Stimulated activated CD4-positive, alpha-beta T cell treated with anti-CD3 and anti-CD28 coated beads, Interleukin-12 subunit alpha, Interleukin-12 subunit beta, amount 100 ng/mL, for 4 hours (primary cell): ENCODE results near the gene TENT5C.

Experiments
- DNase-seq: peaks from one replicate; pipeline ENCODE4 v3.0.0-alpha.2; 2020

Gene TENT5C

DNA sequence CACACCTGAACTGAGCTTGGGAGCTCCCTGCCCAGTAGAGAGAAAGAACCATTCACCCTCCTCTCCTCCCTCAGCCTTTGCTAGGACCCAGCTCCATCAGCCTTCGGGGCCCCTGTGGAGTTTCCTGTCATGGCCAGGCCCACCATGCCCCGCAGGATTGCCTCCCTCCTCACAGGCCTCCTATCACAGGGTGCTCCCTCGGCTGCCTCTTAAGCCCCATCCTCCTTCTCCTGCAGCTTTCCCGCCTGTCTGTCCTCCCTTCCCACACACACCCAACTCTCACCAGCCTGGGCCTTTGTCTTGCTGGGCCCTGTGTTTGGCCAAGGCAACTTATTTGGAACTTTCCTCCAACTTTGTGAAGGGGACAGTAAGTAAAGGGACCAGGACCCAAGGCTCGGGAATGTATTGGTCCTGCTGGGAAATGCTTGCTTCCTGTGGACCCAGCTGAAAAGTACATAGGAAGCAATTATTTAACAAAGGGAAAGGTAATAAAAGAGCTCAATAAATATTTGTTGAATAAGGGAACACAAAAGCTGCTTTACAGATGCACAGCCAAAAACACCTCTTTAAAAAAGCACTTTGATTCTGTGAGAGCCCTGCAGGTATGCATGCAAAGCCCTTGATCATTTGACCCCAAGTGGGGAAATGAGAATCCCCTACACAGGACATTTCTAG lies 31.6 kb upstream of the TENT5C start:
- DNase-seq, result no peak

DNA sequence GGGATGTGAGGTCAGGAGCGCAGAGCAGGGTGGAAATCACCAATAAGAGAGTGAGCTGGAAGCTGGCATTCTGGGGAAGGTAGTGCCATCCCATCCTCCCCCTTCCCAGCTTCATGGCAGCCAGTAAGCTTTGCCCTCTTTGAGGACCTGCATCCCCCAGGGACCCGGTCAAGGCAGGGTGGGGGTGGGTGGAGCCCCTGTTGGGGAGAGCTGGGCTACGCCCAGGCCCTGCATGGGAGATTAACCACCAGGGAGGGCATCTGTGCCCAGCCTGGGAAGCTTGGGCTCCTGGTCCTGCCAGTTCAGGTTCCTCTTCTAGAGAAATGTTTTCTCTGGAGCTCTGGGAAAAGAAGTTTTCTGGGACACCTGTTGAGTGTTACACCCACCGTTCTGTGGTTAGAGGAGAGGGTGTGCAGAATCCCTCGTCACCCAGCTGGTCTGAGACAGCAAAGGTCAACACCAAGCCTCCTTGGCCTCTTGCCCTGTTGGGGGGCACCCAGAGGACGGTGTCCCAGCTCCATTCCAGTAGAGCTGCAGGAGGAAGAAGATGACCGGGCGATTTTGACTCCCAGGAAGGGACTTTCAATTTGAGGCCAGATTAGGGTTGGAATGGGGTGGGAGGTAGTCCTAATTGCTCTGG lies 30.1 kb upstream of the TENT5C start:
- DNase-seq, result no peak

DNA sequence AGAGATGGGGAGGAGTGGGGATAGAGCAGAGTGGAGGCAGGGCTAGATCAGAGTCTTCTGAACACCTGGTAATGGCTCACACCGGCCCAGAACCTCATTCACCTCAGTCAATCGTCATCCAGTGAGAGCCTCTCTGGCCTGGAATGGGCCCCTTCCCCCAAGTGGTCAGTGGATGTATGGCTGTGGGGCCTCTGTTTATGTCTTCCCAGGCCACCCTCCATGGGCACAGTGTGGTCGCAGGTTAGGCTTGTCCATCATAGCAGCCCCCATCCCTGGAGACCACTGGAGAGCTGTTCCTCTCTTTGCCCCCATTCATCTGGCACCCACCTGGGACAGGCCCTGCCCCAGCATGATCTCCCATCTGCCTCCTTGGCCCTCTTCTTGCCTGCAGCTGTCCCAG lies 29.6 kb upstream of the TENT5C start:
- no peak for DNase-seq

DNA sequence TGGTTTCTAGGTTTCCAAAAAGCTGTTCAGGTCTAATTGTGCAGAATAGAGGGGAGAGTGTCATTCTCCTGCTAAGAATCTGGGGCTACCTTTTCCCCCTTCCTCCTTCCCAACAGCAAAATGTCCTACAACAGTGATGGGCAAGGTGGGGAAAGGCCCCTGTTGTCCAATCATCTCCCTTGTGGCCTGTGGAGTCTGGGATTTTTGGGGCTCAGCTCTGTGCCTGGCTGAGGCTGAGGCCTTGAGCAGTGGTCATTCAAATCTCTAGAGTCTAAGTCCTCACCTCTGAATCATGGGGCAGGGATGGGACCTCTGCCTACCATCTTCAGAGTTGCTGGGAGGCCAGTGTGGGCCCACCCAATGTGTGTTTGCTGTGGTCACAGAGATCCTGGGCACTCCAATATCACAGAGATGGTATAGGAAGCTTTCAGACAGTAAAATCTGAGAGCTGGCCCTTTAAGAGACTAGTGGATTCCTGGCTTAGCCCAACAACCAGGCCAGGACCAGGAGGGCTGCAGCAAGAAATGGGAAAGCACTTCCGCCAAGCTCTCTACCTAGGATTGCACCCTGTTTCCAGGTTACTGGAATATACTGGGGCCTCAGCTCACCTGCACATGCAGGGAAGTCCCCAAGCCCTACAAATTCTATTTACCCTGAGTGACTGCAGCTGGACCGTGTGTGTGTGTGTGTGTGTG lies 28.5 kb upstream of the TENT5C start:
- no peak for DNase-seq

DNA sequence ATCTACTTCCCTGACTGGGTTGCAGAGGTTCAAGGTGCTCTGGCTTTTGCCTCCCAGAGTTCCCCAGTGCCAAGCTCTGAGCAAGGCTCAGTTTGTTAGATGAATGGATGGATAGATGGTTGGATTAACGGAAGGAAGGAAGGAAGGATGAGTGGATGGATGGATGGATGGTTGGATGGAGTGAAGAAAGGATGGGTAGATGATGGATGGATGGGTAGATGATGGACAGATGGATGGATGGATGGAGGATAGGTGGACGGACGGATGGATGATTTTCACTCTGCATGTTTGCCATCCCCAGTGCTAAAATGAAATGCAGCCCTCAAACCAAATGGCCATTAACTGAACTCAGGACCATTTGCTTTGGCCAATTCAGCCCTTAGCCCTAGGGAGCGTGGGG lies 27.4 kb upstream of the TENT5C start:
- no peak for DNase-seq

DNA sequence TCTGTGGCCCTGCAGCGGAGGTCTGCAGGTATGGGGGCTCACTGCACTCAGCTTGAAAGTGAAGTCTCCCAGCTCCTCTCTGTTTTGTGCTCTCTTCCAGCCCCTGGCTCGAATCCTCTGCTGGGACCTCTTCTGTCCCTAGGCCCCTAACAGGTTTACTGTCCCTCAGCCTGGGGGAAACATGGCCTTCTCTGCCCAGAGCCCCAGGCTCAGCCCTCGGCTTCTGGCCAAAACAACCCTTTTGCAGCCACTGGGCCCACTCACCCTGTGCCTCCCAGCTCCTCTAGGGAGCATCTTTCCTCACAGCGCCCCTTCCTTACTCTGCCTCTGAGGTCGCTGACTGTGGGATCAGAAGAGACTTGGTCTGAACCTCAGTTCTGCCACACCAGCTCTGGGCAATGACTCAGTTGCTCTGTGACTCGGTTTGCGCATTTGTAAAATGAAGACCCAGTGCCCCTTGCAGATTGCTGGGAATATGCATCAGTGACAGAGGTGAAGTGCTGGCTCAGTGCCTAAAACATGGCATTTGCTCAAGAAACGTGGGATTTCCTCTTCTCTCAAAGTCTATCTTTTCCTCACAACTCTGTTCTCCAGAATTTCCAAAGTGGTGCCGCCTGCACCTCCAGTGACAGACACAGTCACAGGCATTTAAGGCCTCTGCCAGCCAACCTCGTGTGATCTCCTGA lies 26.5 kb upstream of the TENT5C start:
- DNase-seq, result no peak

DNA sequence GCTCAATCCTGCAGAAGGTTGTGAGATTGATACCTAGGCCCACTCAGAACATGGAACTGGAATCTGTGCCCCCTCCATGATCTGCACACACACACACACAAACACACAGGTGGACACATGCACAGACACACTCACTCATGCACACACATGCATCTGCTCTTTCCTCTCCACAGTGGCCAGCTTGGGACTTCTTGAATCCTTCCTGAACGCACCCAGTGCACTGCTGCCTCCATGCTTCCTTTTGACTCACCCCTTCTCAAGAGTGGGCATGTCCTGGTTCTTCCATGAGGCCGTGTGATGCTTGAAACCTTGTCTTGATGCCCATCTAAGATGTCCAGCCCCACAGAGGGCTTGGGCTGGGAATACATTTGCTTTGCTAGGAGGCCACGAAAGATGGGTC lies 25.4 kb upstream of the TENT5C start:
- DNase-seq, result no peak

DNA sequence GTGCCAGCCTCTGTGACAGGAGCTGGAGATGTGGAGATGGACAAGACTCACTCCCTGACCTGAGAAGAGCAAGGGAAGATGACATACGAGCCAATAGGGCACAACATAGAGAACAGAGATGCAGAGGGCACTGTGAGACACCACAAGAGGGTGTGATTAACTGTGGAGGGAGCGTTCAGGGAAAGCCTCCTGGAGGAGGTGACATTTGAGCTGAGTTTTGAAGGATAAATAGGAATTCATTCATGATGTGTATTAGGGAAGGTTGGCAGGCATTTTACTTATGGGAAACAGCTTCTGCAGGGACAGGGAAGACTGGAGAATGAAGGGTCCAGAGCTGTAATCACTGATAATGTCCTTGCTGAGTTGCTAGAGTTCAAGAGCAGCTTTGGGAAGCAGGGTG lies 25.0 kb upstream of the TENT5C start:
- no peak for DNase-seq

DNA sequence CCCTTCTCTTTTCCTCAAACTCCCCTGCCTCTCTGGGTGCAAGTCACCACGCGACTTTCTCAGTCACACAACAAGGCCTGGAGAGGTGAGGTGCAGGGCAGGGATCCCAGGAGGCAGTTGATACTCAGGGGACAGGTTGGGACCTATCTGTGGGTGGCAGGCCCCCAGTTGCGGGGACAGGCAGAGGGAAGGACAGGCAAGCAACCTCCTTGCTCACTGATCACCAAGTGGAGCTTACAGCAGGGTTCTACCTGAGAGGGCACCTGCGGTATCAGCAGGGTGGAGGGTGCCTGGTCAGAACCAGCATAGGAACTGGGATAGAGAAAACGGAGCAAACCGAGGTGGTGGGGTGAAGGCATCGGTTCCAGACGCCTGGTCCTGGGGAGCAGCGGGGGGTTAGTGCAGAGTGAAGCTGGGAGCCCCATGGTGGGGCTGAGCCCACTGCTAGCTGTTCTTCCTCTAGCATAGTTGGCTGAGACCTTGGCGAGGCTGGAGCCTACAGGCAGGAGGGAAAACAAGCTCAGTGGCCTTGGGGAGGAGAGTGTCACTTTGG lies 24.4 kb upstream of the TENT5C start:
- DNase-seq, result no peak

DNA sequence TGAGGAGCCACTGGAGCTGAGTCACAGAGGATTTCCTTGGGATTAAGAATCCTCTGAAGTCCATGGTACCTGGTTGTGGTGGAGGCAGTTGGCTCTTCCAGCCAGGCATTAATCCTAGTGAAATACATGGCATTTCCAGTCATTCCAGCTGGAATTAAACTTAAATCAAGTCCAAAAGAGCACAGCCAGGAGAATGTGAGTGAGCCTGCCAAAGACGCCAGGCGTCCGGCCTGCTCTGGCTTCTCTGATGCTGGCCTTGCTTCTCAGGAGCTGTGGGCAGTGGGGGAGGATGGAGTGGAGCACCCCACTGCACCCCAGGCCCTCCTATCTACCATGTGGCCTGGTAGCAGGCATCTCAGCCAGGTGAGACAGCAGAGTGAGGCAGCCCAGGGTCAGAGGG lies 23.4 kb upstream of the TENT5C start:
- DNase-seq, result no peak

DNA sequence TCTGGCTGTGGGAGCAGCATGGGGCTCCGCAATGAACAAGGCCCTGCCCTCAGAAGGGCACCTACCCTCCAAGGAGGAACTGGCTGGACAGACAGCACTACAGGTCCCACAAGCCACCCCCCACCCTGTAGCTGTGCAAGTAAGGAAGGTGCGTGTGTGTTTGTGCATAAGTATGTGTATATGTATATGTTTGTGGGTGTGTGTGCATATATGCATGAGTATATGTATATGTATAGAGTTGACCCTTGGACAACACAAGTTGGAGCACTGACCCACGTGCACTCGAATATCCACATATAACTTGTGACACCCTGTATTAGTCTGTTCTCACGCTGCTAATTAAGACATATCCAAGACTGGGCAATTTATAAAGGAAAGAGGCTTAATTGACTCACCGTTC lies 22.6 kb upstream of the TENT5C start:
- no peak for DNase-seq

DNA sequence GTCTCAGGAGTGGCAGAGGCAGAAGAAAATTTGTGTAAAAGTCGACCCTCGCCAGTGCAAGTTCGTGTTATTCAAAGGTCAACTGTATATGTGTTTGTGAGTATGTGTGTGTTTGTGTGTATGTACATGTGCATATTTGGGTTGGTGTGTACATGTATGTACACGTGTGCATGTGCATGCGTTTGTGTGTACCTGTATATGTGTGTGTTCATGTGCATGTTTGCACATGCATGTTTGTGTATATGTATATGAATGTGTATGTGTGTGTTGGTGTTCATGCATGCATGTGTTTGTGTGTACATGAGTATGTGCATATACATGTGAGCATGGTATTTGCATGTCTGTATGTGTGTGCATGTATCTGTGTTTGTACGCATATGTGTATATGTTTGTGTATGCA lies 21.7 kb upstream of the TENT5C start:
- no peak for DNase-seq

DNA sequence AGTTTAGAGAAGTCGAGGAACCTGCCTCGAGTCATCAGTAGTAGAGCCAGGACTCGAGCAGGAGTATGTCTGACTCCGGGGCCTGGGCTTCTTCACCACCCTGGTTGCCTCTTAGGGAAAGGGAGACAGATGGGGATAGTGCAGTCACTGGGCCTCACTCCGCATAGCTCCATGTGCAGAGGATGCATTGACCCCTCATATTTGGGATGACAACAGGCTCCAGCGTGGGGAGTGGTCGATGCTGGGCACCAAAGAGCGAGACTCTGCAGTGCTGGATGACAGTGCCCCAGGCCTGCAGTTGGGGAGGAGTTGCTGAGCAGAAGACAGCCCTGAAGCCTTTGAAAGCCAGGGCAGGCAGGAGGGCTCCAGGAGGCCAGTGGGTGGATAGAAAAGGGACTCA lies 20.8 kb upstream of the TENT5C start:
- no peak for DNase-seq

DNA sequence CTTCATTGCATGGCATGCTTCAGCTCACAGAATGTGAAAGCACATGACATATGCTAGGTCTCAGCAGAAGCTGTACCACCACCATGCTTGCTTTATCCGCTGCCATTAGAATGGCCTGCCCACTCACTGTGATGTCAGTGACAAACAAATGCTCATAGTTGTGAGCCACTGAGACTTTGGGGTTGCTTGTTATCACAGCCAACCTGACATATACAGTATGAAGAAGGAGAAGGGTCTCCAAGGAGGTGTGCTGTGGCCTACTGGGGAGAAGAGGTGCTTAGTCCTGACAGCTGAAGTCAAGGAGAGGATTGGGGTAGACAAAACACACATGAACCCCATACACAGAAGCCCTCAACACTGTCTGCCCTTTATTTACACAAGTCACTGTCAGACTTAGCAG lies 19.5 kb upstream of the TENT5C start:
- no peak for DNase-seq

DNA sequence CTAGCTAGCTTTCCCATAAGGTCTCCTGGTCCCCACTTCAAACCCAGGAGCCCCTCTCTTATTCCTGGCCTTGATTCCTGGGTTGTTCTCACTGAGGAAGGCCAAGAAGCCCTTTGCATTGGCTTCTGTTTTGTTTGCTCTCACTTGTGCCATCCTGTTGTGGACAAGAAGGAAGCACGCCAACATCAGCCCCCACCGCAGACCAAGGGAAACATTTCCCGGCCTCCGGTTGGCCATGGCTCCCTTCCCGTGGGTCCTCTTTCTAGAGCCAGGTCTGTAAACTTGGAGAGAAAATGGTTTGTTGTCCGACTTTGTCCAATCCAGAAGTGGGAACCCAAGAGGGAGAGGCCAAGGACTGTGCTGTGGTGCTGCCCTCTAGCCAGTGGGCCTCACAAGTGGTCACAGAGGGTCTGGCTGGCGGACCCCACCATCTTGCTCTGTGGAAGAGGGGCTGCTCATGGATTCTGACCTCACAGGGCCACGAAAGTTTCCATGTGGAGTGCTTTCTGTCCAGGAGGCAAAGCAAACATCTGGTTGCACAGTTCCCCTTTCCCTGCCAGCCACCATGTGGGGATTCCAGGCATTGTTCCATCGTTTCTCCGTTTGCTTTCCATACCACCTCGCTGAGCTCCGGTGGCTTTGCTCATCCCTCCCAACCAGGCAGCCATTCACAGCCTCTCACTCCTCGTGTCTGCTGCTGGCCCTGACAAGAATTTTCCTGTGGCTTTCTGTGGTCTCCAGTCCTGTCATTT lies 18.9 kb upstream of the TENT5C start:
- no peak for DNase-seq

DNA sequence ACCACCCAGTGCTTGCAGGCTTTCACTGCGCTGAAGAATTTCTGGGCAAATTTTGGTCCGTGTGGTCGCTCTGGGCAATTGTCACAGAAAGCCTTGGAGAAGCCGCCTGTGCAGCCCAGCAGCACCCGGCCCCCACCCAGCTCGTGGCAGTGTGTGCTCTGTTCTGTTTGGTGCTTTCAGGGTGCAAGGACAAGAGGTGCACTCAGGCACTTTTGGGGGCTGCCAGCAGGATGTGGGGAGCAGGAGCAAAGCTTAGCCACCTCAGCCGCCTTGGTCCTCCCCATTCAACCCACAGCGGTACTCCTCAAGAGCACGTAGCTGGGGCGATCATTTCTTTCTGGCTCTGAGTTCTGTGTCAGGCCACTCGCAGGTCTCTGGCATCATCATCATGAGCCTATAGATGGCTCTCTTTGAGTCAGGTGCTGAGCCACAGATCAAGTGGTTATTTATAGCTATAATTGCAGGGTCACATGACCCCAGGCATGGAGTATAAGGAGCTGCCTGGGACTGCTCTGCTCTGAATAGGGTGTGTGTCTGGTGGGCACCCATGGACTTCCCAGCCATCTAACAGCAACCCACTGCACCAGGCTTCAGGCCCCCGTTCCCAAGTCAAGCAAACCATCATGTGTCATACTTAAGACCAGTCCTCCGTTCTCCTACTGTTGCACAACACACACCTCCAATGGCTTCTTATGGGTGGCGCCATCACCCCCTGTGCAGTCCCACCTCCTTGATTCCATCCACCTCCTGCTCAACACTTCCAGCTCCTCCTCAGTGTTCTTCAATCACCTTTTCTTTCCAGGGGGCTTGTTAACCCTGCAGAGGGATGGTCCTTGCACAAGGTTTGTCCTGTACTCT lies 18.1 kb upstream of the TENT5C start:
- DNase-seq, result no peak

DNA sequence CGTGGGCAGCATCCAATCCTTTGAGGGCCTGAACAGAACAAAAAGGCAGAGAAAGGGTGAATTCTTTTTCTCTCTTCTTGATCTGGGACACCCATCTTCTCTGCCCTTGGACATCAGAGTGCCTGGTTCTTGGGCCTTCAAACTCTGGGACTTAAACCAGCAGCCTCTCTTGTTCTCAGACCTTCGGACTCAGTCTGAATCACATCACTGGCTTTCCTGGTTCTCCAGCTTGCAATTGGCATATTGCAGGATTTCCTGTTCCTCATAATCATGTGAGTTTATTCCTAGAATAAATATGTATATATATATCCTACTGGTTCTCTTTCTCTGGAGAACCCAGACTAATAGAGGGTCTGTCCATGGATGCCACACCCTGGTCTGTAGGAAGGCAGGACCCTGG lies 16.3 kb upstream of the TENT5C start:
- DNase-seq, result no peak

DNA sequence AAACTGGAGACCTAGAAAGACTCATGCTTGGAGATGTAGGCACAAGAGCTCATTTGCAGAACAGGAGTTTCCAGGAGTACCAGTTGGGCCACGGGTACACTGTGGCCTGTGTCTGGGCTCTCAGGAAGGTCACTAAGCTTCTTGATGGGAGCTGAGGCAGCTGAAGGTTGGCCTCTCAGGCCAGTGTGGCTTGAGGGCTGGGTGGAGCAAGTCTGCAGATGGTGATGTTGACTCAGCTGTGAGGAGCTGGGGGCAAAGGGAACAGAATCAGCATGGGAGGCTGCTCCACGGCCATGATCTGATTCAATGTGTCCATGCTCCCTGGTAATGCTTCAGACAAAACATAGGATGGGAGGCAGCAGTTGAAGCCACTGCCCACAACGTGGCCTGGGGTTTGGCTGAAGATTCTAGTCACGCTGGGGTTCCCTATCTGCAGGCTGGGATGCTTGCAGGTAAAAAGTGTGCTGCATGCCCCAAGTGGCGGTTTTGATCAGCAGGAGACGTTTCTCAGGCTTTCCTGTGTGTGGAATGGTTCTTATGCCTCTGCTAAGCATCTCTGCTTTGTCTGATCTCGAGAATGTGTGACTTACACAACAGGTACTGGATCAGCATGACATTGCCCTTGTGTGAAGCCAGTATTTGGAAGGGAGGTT lies 15.4 kb upstream of the TENT5C start:
- no peak for DNase-seq

DNA sequence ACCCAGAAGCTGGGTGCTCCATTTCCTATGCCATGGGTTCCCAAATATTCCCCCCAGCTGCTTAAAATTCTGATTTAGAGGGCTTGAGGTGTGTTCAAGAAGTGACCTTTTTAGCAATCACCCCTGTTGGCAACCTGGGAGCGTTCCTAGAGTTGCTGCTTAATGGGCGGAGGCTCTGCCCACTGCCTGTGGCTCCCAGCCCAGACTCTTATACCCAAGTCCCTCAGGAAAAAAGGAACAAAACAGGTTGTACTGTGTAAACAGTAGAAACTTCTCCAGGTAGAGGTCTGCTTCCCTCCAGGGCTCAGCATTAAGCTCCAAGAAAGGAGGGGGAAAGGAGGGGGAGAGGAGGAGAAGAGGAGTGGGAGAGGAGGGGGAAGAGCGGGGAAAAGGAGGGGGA lies 14.6 kb upstream of the TENT5C start:
- no peak for DNase-seq

DNA sequence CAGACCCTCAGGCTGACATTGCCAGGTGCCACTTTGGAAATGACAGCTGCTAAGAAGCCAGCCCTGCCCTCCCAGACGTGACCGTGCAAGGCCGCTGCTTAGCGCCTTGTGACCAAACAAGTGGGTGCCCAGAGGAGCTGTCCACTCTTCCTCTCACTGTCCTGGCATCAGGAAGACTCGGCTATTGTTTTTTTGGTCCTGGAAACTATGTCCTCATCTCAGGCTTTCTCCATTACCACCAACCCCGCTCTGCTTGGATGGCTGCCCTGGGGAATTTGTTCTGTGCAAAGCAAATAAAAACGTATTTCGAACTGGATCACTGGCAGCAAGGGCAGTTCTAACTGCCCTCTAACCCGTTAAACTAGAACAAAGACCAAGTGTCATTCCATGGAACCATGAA lies 13.7 kb upstream of the TENT5C start:
- no peak for DNase-seq

DNA sequence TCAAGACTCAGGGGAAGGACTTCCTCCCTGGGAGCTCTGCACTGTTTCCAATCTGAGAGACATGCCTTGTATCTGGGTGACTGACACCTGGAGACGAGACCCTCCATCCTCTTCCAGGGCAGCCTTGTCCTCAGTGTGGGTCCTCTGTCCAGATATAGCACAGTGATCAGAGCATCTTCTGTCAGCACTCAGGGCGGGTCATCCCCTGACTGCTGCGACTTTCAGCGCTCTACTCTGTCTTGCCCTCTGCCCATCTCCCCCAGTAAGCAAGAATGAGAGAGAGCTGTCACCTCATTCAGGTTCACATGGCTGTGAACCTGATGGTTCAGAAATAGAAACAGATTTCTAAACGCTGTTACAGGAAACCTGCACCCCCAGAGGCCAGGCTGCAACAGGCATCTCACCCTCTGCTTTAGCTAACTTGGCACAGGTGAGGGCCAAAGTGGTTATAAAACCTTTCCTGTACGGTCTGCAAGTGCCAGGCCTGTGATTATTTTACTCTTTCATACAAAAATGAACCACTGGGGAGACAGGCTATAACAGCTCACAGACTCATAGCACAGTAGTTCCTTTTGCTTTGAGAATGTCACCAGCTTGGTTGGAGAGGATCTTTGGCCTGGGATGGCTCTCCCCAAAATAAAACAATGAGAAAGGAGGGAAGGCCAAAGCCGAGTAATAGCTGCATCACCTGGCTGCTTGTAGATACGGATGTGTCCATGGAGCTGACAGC lies 11.4 kb upstream of the TENT5C start:
- no peak for DNase-seq
